ENCODE measurements around the gene GLP2R. TPM values are rescaled to one million over a fixed set of nuclear protein-coding genes. Genes with fewer than 3 reads are reported as not detected.

GLP2R gene
- total RNA-seq, 4 donors from 2014 or later: 1.1 TPM; not detected in 3

- Histone ChIP-seq H3K4me3 (no peak overlapping the region), H3K27ac (no peak overlapping the region), H3K27me3 (no peaks in the 10 kb centered on the region), H3K9me3 (no peaks in the 10 kb centered on the region), H3K36me3 (no peaks in the 10 kb centered on the region), H3K4me1 (no peaks in the 10 kb centered on the region)
- intact Hi-C loops (cut with DNase I; ENCODE audit: low total_unique reads) (no loop called here), in situ Hi-C loops (cut with MboI; ENCODE audit: low sequenced_read_pairs in 4 of 4) (loop anchor here in 1 of 4 donors (25.0 kb wide), 1 partner anchor 110 kb away; the partner anchor contains the start of gene RCVRN)
- TF ChIP-seq CTCF (IDR thresholded peaks at IDR 0.05 in 4 of 5, conservative IDR thresholded peaks at IDR 0.05 in 1 of 5) (no peak), POLR2A (IDR thresholded peaks at IDR 0.05) (no peak)
- DNase-seq: no peak
- ATAC-seq: no peak
Observed at GRCh38 chr17:9802697-9803096, 23.0 kb upstream of the GLP2R start.

- Histone ChIP-seq H3K4me3 (no peak overlapping the region), H3K9me3 (no peaks in the 10 kb centered on the region), H3K4me1 (no peaks in the 10 kb centered on the region), H3K27me3 (no peaks in the 10 kb centered on the region), H3K27ac (no peak overlapping the region), H3K36me3 (no peaks in the 10 kb centered on the region)
- no peak for DNase-seq
- TF ChIP-seq CTCF (IDR thresholded peaks at IDR 0.05 in 4 of 5, conservative IDR thresholded peaks at IDR 0.05 in 1 of 5) (no peak), POLR2A (IDR thresholded peaks at IDR 0.05) (no peak)
- in situ Hi-C loops (cut with MboI; ENCODE audit: low sequenced_read_pairs in 4 of 4): loop anchor here in 1 of 4 donors (25.0 kb wide), 1 partner anchor 107 kb away; the partner anchor contains the start of gene RCVRN
- no peak for ATAC-seq
- intact Hi-C loops (cut with DNase I; ENCODE audit: low total_unique reads): no loop called here
Observed at GRCh38 chr17:9805769-9806168, 20.0 kb upstream of the GLP2R start.

- no peak overlapping the region for H3K4me3 ChIP-seq
- no peaks in the 10 kb centered on the region for H3K27me3 ChIP-seq
- in situ Hi-C loops (cut with MboI; ENCODE audit: low sequenced_read_pairs in 4 of 4): loop anchor here in 1 of 4 donors (25.0 kb wide), 1 partner anchor 106 kb away; the partner anchor contains the start of gene RCVRN
- H3K9me3 ChIP-seq: no peaks in the 10 kb centered on the region
- H3K4me1 ChIP-seq: no peaks in the 10 kb centered on the region
- no peaks in the 10 kb centered on the region for H3K36me3 ChIP-seq
- ATAC-seq (no peak), DNase-seq (no peak)
- no peak overlapping the region for H3K27ac ChIP-seq
- intact Hi-C loops (cut with DNase I; ENCODE audit: low total_unique reads): no loop called here
- no peak for TF ChIP-seq CTCF (IDR thresholded peaks at IDR 0.05 in 4 of 5, conservative IDR thresholded peaks at IDR 0.05 in 1 of 5)
- no peak for TF ChIP-seq POLR2A (IDR thresholded peaks at IDR 0.05)
Observed at GRCh38 chr17:9806699-9807098, 19.0 kb upstream of the GLP2R start.

GRCh38 chr17:9809409-9809808, 16.3 kb upstream of the GLP2R start:
- Histone ChIP-seq H3K4me1 (no peaks in the 10 kb centered on the region), H3K36me3 (no peaks in the 10 kb centered on the region), H3K27ac (no peak overlapping the region), H3K9me3 (no peaks in the 10 kb centered on the region), H3K4me3 (no peak overlapping the region), H3K27me3 (no peaks in the 10 kb centered on the region)
- ATAC-seq (no peak), DNase-seq (no peak)
- intact Hi-C loops (cut with DNase I; ENCODE audit: low total_unique reads) (no loop called here), in situ Hi-C loops (cut with MboI; ENCODE audit: low sequenced_read_pairs in 4 of 4) (loop anchor here in 1 of 4 donors (25.0 kb wide), 1 partner anchor 103 kb away; the partner anchor contains the start of gene RCVRN)
- TF ChIP-seq POLR2A (IDR thresholded peaks at IDR 0.05): no peak
- TF ChIP-seq CTCF (IDR thresholded peaks at IDR 0.05 in 4 of 5, conservative IDR thresholded peaks at IDR 0.05 in 1 of 5): no peak

All from gastrocnemius medialis (tissue), 4 donors.